ENCODE results near the gene UBA1.
"Not testable (repeated sequence)": the region's sequence is repeated elsewhere in the genome, so short reads cannot be mapped to it uniquely, and the experiment has no call there.

The UBA1 gene

GRCh38 chrX:47248576-47248975 is 54.9 kb downstream of the UBA1 start:
- DNase-seq (ENCODE audit: low spot score) (no peak), FAIRE-seq (no peak)

GRCh38 chrX:47250017-47250347 is 56.4 kb downstream of the UBA1 start:
- FAIRE-seq, result no peak
- DNase-seq (ENCODE audit: low spot score), result no peak

- not testable (repeated sequence) for FAIRE-seq; DNase-seq (ENCODE audit: low spot score)
These were observed 64.0 kb downstream of the UBA1 start for GRCh38 chrX:47257620-47258019.
